Trophoblast cell (in vitro differentiated cells and primary cell): ENCODE results near the gene DEFB124.

Experiments used
- DNase-seq, 2 donors: peaks; one replicate each; pipeline ENCODE4 v3.0.0-alpha.2; 2016
- H2AFZ ChIP-seq: 2 replicates; pipeline ENCODE4 v1.6.1; 2013; ENCODE audit warnings: low read length, moderate library complexity, mild to moderate bottlenecking; ENCODE audit not compliant: insufficient read depth, poor library complexity
- H2AK5ac ChIP-seq: 2 replicates; pipeline ENCODE4 v1.6.1; 2013; ENCODE audit warnings: mild to moderate bottlenecking, low read length
- H2BK120ac ChIP-seq: 2 replicates; pipeline ENCODE4 v1.6.1; 2013; ENCODE audit warnings: low read length, mild to moderate bottlenecking, moderate library complexity; ENCODE audit not compliant: insufficient read depth, poor library complexity
- H2BK12ac ChIP-seq: 2 replicates; pipeline ENCODE4 v1.6.1; 2013; ENCODE audit warnings: mild to moderate bottlenecking, low read length, moderate library complexity
- H2BK5ac ChIP-seq: 2 replicates; pipeline ENCODE4 v1.6.1; 2013; ENCODE audit warnings: low read length, low read depth, moderate library complexity, mild to moderate bottlenecking; ENCODE audit not compliant: poor library complexity
- H3K14ac ChIP-seq: 2 replicates; pipeline ENCODE4 v1.6.1; 2013; ENCODE audit warnings: mild to moderate bottlenecking, low read length
- H3K18ac ChIP-seq: 2 replicates; pipeline ENCODE4 v1.6.1; 2013; ENCODE audit warnings: mild to moderate bottlenecking, low read length
- H3K23ac ChIP-seq: 2 replicates; pipeline ENCODE4 v1.6.1; 2013; ENCODE audit warnings: low read length
- H3K27ac ChIP-seq: 2 replicates; pipeline ENCODE4 v1.5.1; 2013; ENCODE audit warnings: low read depth, mild to moderate bottlenecking, inconsistent platforms, low read length, moderate library complexity
- H3K27me3 ChIP-seq: 2 replicates; pipeline ENCODE4 v1.6.1; 2013; ENCODE audit warnings: inconsistent platforms, mild to moderate bottlenecking, low read length, moderate library complexity; ENCODE audit not compliant: insufficient read depth
- H3K36me3 ChIP-seq, 2 experiments: 1 replicate in 1 of 2; 2 replicates in 1 of 2; pipeline ENCODE4 v1.6.1; 2013; ENCODE audit warnings: low read length in 2 of 2, mild to moderate bottlenecking in 2 of 2, moderate library complexity in 1 of 2; ENCODE audit not compliant: insufficient read depth in 2 of 2, control insufficient read depth in 1 of 2
- H3K4ac ChIP-seq: 2 replicates; pipeline ENCODE4 v1.6.1; 2013; ENCODE audit warnings: low read depth, mild to moderate bottlenecking, low read length, moderate library complexity
- H3K4me1 ChIP-seq, 2 experiments: 1 replicate in 1 of 2; 2 replicates in 1 of 2; pipeline ENCODE4 v1.6.1; 2013; ENCODE audit warnings: low read length in 2 of 2, mild to moderate bottlenecking in 2 of 2, moderate library complexity in 1 of 2; ENCODE audit not compliant: insufficient read depth in 2 of 2, control insufficient read depth in 1 of 2
- H3K4me2 ChIP-seq: 2 replicates; pipeline ENCODE4 v1.6.1; 2013; ENCODE audit warnings: inconsistent platforms, mild to moderate bottlenecking, low read length, moderate library complexity
- H3K4me3 ChIP-seq: 2 replicates; pipeline ENCODE4 v1.5.1; 2013; ENCODE audit warnings: mild to moderate bottlenecking, low read depth, low read length, inconsistent platforms
- H3K79me1 ChIP-seq: one replicate; pipeline ENCODE4 v1.6.1; 2013; ENCODE audit warnings: low read length
- H3K79me2 ChIP-seq: 2 replicates; pipeline ENCODE4 v1.6.1; 2013; ENCODE audit warnings: low read length, mild to moderate bottlenecking; ENCODE audit not compliant: control insufficient read depth, insufficient read depth, poor library complexity
- H3K9ac ChIP-seq: 2 replicates; pipeline ENCODE4 v1.6.1; 2013; ENCODE audit warnings: mild to moderate bottlenecking, low read length
- H3K9me3 ChIP-seq: 2 replicates; pipeline ENCODE4 v1.6.1; 2013; ENCODE audit warnings: low read depth, mild to moderate bottlenecking, control low read depth, inconsistent platforms, low read length; ENCODE audit not compliant: insufficient read depth
- H4K12ac ChIP-seq: 2 replicates; pipeline ENCODE4 v1.6.1; 2013; ENCODE audit warnings: low read depth, mild to moderate bottlenecking, low read length, moderate library complexity
- H4K8ac ChIP-seq: 2 replicates; pipeline ENCODE4 v1.6.1; 2013; ENCODE audit warnings: low read depth, mild to moderate bottlenecking, low read length, moderate library complexity
- H4K91ac ChIP-seq: one replicate; pipeline ENCODE4 v1.6.1; 2013; ENCODE audit warnings: low read depth, mild to moderate bottlenecking, low read length, moderate library complexity
- WGBS: extraction: QIAGEN DNeasy Blood & Tissue Kit; methylation state at CpG from one replicate; pipeline ENCODE4 v1.1.7; 2013; ENCODE audit warnings: missing lambda C conversion rate; ENCODE audit not compliant: insufficient read length, insufficient coverage; ENCODE audit errors: extremely low coverage; 5-methylcytosine and 5-hydroxymethylcytosine counted together

The DEFB124 gene

GRCh38 chr20:31517373-31517772 lies 42.4 kb upstream of the DEFB124 start:
- H2BK12ac ChIP-seq, result no peak overlapping the region
- no peak overlapping the region for H4K12ac ChIP-seq
- no peak overlapping the region for H4K8ac ChIP-seq
- H3K18ac ChIP-seq, result no peak overlapping the region
- no peak overlapping the region for H3K14ac ChIP-seq
- H2BK5ac ChIP-seq, result no peak overlapping the region
- no peak overlapping the region for H4K91ac ChIP-seq
- no peak overlapping the region for H3K23ac ChIP-seq
- H2AFZ ChIP-seq, result no peak overlapping the region
- H3K4me2 ChIP-seq, result no peak overlapping the region
- no peak overlapping the region for H3K9ac ChIP-seq
- no CpG with 5 or more reads among the region's 4 CpGs for WGBS
- H3K4me1 ChIP-seq, result peaks cover 17 to 20% of the 10 kb centered on the region in 2 experiments
- H3K79me1 ChIP-seq, result peaks cover 7% of the 10 kb centered on the region
- H2AK5ac ChIP-seq, result no peak overlapping the region
- no peak overlapping the region for H3K4me3 ChIP-seq
- peaks cover 13% of the 10 kb centered on the region for H3K79me2 ChIP-seq
- H3K9me3 ChIP-seq, result no peaks in the 10 kb centered on the region
- peak overlapping the region; percentile 15 for H3K4ac ChIP-seq
- H2BK120ac ChIP-seq, result no peak overlapping the region
- H3K36me3 ChIP-seq, result peaks cover 11 to 23% of the 10 kb centered on the region in 2 experiments
- H3K27ac ChIP-seq, result no peak overlapping the region
- DNase-seq, result peak; percentile 62 to 65
- no peaks in the 10 kb centered on the region for H3K27me3 ChIP-seq

- H3K36me3 ChIP-seq, result peaks cover 11 to 20% of the 10 kb centered on the region in 2 experiments
- H3K79me1 ChIP-seq, result peaks cover 7% of the 10 kb centered on the region
- no peak overlapping the region for H4K12ac ChIP-seq
- H3K4me3 ChIP-seq, result no peak overlapping the region
- H2AFZ ChIP-seq, result no peak overlapping the region
- H3K14ac ChIP-seq, result no peak overlapping the region
- H3K9me3 ChIP-seq, result no peaks in the 10 kb centered on the region
- no peak for DNase-seq
- no peak overlapping the region for H2BK5ac ChIP-seq
- no peaks in the 10 kb centered on the region for H3K27me3 ChIP-seq
- no CpG with 5 or more reads among the region's 2 CpGs for WGBS
- no peak overlapping the region for H3K18ac ChIP-seq
- H3K4me2 ChIP-seq, result no peak overlapping the region
- H3K79me2 ChIP-seq, result peaks cover 13% of the 10 kb centered on the region
- no peak overlapping the region for H3K27ac ChIP-seq
- no peak overlapping the region for H3K9ac ChIP-seq
- H3K4ac ChIP-seq, result peak overlapping the region; percentile 15
- no peak overlapping the region for H4K91ac ChIP-seq
- no peak overlapping the region for H2AK5ac ChIP-seq
- no peak overlapping the region for H2BK120ac ChIP-seq
- no peak overlapping the region for H2BK12ac ChIP-seq
- no peak overlapping the region for H4K8ac ChIP-seq
- H3K23ac ChIP-seq, result no peak overlapping the region
- H3K4me1 ChIP-seq, result peaks cover 17 to 18% of the 10 kb centered on the region in 2 experiments
Observed at GRCh38 chr20:31516651-31517050, 41.7 kb upstream of the DEFB124 start.

- Histone ChIP-seq H2BK5ac (no peak overlapping the region), H3K4me2 (peak overlapping the region; percentile 6), H3K79me2 (peaks cover 13% of the 10 kb centered on the region), H4K91ac (no peak overlapping the region), H3K18ac (no peak overlapping the region), H3K27ac (no peak overlapping the region), H3K79me1 (peaks cover 7% of the 10 kb centered on the region), H2AK5ac (no peak overlapping the region), H3K27me3 (no peaks in the 10 kb centered on the region), H3K4ac (no peak overlapping the region), H2BK120ac (no peak overlapping the region), H3K9ac (no peak overlapping the region), H3K9me3 (no peaks in the 10 kb centered on the region), H3K23ac (no peak overlapping the region), H2AFZ (no peak overlapping the region), H3K36me3 (peaks cover 9 to 18% of the 10 kb centered on the region in 2 experiments), H2BK12ac (no peak overlapping the region), H4K8ac (no peak overlapping the region), H3K4me3 (no peak overlapping the region), H3K14ac (no peak overlapping the region), H3K4me1 (peaks cover 17% of the 10 kb centered on the region in 2 experiments), H4K12ac (no peak overlapping the region)
- no CpG with 5 or more reads among the region's 4 CpGs for WGBS
- no peak for DNase-seq
Observed at GRCh38 chr20:31516166-31516565, 41.2 kb upstream of the DEFB124 start.

GRCh38 chr20:31515775-31516107 lies 40.8 kb upstream of the DEFB124 start:
- Histone ChIP-seq H3K4me1 (peaks cover 16 to 17% of the 10 kb centered on the region in 2 experiments), H4K12ac (no peak overlapping the region), H3K4ac (peak overlapping the region; percentile 39), H4K8ac (no peak overlapping the region), H3K27ac (no peak overlapping the region), H3K79me2 (peaks cover 13% of the 10 kb centered on the region), H4K91ac (no peak overlapping the region), H3K14ac (no peak overlapping the region), H2AK5ac (no peak overlapping the region), H3K79me1 (peaks cover 7% of the 10 kb centered on the region), H3K18ac (no peak overlapping the region), H2BK5ac (no peak overlapping the region), H3K9me3 (no peaks in the 10 kb centered on the region), H3K4me3 (peak overlapping the region; percentile 33), H2AFZ (no peak overlapping the region), H3K9ac (no peak overlapping the region), H3K4me2 (peak overlapping the region; percentile 88), H3K36me3 (peaks cover 8 to 17% of the 10 kb centered on the region in 2 experiments), H3K23ac (no peak overlapping the region), H2BK12ac (no peak overlapping the region), H3K27me3 (no peaks in the 10 kb centered on the region), H2BK120ac (no peak overlapping the region)
- no peak for DNase-seq
- no CpG with 5 or more reads among the region's 3 CpGs for WGBS
